ENCODE measurements around the gene LDB3. TPM values are rescaled to one million over a fixed set of nuclear protein-coding genes. Genes with fewer than 3 reads are reported as not detected.

The LDB3 gene
- total RNA-seq, 1 experiment from 2014 or later, result 1.1 TPM

DNA sequence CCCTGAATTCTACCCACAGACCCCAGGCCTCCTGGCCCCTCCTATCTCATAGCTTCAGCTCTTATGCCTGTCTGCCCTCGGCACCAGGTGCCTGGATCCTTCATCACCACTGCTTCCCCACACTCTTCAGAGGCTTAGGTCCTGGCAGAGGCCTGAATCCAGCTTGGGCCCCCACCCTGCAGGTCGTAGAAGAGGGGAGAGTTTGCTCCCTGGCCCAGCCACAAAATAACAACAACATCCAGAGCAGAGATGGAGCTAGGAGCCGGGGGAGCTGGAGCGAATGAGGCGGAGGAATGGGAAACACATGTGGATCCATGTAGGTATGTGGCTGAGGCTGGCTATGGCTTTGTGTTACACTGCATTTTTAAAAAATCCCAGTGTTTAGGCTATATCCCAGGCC, 21.8 kb upstream of the LDB3 start:
- no peaks in the 10 kb centered on the region for H3K36me3 ChIP-seq
- peaks cover 56% of the 10 kb centered on the region for H3K4me1 ChIP-seq (replicated peaks)
- no peaks in the 10 kb centered on the region for H3K9me3 ChIP-seq (replicated peaks)
- DNase-seq (ENCODE audit: low read depth in 1 of 2, low spot score in 2 of 2), result no peak
- H3K27ac ChIP-seq, result no peak overlapping the region
- no peak overlapping the region for H3K4me3 ChIP-seq
- H3K27me3 ChIP-seq (replicated peaks), result no peaks in the 10 kb centered on the region

DNA sequence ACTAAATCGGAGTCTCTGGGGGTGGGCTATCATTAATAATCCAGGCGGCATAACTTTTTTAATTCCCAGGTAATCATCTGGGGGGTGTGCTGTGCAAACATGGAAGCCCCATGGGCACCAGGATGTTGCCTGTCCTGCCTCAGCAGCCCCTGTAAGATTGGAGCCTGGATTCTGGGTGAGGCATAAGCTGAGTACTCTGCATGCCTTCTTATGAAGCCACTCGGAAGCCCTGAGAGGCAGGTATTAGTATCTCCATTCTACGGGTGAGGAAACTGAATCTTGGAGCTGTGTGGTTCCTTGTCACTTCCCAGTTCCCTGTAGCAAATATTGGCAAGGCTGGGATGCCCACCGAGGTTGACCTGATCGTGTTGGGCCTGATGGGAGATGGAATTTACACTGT, 21.4 kb upstream of the LDB3 start:
- Histone ChIP-seq H3K27me3 (replicated peaks) (no peaks in the 10 kb centered on the region), H3K4me1 (replicated peaks) (peaks cover 56% of the 10 kb centered on the region), H3K36me3 (no peaks in the 10 kb centered on the region), H3K27ac (no peak overlapping the region), H3K4me3 (no peak overlapping the region), H3K9me3 (replicated peaks) (no peaks in the 10 kb centered on the region)
- DNase-seq (ENCODE audit: low read depth in 1 of 2, low spot score in 2 of 2), result no peak

DNA sequence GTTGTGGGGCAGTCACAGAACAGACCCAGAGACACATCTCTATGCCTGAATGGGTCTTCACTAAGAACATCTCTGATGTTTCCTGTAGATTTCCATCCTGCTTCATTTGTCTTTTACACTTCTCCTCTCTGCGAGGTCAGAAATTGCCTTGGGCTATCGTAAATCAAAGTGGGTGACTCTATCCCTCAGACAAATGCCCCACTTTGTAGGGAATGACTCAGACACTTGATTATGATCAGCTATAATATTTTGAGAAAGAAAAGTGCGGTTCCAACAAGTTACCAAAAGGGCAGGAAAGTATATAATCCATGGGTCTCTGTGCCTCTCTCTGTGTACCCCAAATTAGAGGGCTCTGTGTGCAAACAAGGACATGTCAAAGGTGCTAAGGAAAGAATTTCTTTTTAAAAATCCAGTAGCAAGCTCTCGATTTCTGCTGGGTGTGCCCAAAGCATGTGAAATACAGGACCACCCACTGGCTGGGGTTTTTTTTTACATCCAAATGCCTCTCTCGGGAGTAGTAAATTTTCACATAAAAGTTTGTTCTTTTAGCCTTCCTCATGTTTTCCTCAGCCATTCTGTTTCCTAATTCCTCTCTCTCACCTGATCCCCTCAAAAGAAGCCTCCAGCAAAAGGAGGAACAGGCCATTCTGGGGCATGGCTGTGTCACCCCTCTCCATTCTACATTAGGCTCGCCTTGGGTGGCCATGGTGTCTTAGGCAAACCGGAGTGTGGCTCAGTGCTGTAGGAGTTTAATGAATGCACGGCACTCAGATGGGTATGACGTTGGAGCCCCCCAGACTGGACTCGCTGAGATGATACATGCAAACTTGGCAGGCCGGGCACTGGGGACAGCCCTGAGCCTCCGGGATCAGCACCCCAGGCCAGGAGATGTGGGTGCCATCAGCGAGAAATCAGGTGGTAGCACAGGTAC, 20.3 kb upstream of the LDB3 start:
- peaks cover 58% of the 10 kb centered on the region for H3K4me1 ChIP-seq (replicated peaks)
- no peaks in the 10 kb centered on the region for H3K9me3 ChIP-seq (replicated peaks)
- DNase-seq (ENCODE audit: low read depth in 1 of 2, low spot score in 2 of 2), result peak; percentile 63 to 93
- peak overlapping the region; percentile 68 for H3K27ac ChIP-seq
- H3K4me3 ChIP-seq, result no peak overlapping the region
- no peaks in the 10 kb centered on the region for H3K36me3 ChIP-seq
- no peaks in the 10 kb centered on the region for H3K27me3 ChIP-seq (replicated peaks)

DNA sequence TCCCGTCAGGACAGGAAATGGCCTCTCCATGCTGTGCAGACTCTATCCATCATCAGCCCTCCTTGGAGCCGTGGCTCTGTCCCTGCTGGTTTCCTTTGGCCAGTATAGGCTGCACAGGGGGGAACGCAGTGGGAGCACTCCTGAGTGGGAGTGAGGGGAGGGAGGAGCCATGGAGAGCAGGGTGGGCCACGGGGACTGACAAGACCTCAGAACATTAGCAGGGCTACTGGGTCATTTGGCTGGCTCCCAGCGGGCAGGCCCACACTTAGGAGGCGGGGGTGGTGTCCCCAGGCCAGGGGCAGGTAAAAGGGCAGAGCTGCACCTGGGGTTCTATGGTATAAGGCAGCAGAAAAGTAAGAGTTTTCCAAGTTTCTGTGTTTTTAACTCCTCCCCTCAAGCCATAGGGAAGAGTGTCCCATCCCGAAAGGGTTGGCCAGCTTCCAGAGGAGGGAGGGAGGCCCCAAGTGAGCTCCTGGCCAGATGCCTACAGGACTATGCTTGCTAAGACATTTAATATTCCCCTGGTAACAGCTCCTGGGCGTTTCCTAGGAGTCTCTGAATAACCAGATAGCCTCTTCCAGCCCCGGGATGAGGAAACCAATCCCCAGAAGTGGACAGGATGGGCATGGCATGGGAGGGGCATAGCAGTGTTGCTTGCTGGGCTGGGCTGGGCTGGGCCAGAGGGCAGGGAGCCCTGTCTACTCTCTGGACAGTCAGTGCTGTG, 19.4 kb upstream of the LDB3 start:
- H3K4me3 ChIP-seq, result no peak overlapping the region
- no peaks in the 10 kb centered on the region for H3K27me3 ChIP-seq (replicated peaks)
- H3K4me1 ChIP-seq (replicated peaks), result peaks cover 49% of the 10 kb centered on the region
- no peaks in the 10 kb centered on the region for H3K36me3 ChIP-seq
- peak overlapping the region; percentile 68 for H3K27ac ChIP-seq
- DNase-seq (ENCODE audit: low read depth in 1 of 2, low spot score in 2 of 2), result peak; percentile 59 to 76
- H3K9me3 ChIP-seq (replicated peaks), result no peaks in the 10 kb centered on the region

DNA sequence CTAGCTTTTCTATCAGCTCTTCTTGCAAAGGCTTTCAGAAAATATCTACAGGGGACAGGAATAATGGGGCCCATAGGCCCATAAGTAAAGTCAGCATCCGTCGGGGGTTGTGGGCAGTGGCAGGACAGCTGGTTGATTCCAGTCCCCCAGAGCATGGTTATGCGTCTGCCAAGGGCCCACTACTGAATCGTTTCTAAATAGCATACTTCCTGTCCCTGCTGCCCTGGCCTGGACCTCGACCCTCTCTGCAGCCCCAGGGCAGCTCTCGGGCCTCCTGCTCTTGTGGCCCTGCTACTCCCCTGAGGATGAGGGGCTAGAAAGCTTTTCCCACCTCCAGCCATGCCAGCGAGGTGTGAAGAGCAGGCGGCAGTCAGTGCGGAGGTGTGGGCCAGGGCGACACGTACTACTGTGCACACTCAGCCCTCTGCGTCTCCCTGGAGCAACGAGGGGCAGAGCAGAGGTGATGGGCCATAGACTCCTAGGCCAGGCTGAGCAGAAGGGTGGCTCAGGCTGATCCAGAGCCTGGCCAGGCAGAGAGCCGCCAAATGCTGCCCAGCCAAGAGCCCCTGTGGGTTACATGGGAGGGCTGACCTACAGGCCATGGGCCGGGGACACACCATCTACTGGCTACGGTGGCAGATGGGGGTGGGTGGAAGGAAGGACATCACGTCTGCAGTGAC, 18.7 kb upstream of the LDB3 start:
- DNase-seq (ENCODE audit: low read depth in 1 of 2, low spot score in 2 of 2), result no peak
- H3K27ac ChIP-seq, result no peak overlapping the region
- no peaks in the 10 kb centered on the region for H3K9me3 ChIP-seq (replicated peaks)
- H3K36me3 ChIP-seq, result no peaks in the 10 kb centered on the region
- no peak overlapping the region for H3K4me3 ChIP-seq
- peaks cover 48% of the 10 kb centered on the region for H3K4me1 ChIP-seq (replicated peaks)
- no peaks in the 10 kb centered on the region for H3K27me3 ChIP-seq (replicated peaks)

DNA sequence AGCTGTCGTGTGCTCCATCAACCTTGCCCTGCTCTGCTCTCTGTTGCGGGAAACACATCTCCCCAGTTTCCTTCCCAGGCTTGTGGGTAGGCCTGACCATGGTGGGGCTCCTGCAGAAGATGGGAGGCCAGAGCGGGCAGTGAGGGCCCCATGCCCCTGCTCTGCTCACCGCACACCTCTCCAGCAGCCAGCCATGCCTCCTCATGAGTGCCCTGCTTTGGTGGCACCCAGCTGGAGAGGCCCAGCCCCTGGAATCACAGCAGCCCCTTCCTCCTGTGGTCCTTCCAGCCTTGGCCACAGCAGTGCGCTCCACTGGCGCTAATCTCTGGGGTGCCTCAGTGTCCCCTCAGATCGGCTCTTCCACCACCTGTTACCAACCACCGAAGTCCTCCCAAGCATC, 18.2 kb upstream of the LDB3 start:
- Histone ChIP-seq H3K36me3 (no peaks in the 10 kb centered on the region), H3K27me3 (replicated peaks) (no peaks in the 10 kb centered on the region), H3K27ac (no peak overlapping the region), H3K4me1 (replicated peaks) (peaks cover 48% of the 10 kb centered on the region), H3K4me3 (no peak overlapping the region), H3K9me3 (replicated peaks) (no peaks in the 10 kb centered on the region)
- DNase-seq (ENCODE audit: low read depth in 1 of 2, low spot score in 2 of 2), result peak in 1 of 2 experiments; percentile 31

DNA sequence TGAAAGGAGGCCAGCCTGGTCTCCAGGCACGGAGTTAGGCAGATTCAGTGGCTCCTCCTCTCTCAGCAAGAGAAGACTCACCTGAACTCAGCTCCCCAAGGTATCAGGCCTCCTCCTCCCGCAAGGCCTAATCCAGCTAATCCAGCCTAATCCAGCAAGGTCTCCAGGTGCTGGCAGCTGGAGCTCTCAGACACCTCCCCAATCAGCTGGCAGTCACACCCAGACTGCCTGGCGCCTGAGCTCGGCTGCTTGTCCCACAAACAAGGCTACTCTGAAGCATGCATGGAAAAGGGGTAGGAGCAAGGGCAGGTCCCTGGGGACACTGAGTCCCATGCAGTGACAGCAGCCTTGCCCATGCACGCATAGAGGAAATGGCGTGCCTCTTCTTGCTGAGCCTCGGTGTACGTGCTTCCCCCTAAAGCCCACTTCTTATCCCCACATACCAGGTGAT, 17.3 kb upstream of the LDB3 start:
- peaks cover 48% of the 10 kb centered on the region for H3K4me1 ChIP-seq (replicated peaks)
- H3K27me3 ChIP-seq (replicated peaks), result no peaks in the 10 kb centered on the region
- H3K4me3 ChIP-seq, result no peak overlapping the region
- DNase-seq (ENCODE audit: low read depth in 1 of 2, low spot score in 2 of 2), result no peak
- H3K27ac ChIP-seq, result no peak overlapping the region
- H3K9me3 ChIP-seq (replicated peaks), result no peaks in the 10 kb centered on the region
- no peaks in the 10 kb centered on the region for H3K36me3 ChIP-seq

DNA sequence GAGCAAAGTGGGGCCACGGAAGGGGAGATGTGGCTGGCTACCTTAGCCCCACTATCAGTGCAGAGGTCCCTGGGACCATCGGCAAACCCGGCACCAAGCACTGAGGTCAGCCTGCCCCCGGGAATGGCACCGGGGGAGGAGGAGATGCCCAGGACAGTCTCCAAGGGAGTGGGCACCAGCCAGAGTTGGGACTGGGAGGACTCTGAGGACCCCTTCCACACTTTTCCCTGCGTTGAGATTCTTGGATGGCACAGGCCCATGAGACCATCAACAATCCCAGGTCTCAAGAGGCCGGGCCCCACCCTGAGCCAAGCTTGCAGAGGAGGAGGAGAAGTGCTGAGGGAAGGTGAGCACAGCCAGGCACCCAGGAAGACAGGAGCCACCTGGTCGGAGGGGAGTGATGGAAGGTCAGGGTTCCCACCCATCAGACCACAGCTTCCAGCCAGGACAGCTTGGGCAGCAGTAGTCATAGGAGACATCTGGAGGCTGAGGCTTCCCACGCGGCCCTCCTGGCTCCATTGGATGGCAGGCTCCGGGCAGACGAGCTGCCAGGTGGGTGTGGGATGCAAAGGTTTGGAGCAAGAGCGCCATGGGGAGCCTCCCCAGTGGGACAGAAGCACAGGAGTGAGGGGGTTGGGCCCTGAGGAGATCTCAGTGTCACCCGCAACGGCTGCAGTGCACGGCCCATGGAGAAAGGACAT, 16.5 kb upstream of the LDB3 start:
- H3K4me1 ChIP-seq (replicated peaks), result peaks cover 44% of the 10 kb centered on the region
- H3K27ac ChIP-seq, result no peak overlapping the region
- DNase-seq (ENCODE audit: low read depth in 1 of 2, low spot score in 2 of 2), result no peak
- H3K9me3 ChIP-seq (replicated peaks), result no peaks in the 10 kb centered on the region
- no peaks in the 10 kb centered on the region for H3K36me3 ChIP-seq
- no peak overlapping the region for H3K4me3 ChIP-seq
- no peaks in the 10 kb centered on the region for H3K27me3 ChIP-seq (replicated peaks)

DNA sequence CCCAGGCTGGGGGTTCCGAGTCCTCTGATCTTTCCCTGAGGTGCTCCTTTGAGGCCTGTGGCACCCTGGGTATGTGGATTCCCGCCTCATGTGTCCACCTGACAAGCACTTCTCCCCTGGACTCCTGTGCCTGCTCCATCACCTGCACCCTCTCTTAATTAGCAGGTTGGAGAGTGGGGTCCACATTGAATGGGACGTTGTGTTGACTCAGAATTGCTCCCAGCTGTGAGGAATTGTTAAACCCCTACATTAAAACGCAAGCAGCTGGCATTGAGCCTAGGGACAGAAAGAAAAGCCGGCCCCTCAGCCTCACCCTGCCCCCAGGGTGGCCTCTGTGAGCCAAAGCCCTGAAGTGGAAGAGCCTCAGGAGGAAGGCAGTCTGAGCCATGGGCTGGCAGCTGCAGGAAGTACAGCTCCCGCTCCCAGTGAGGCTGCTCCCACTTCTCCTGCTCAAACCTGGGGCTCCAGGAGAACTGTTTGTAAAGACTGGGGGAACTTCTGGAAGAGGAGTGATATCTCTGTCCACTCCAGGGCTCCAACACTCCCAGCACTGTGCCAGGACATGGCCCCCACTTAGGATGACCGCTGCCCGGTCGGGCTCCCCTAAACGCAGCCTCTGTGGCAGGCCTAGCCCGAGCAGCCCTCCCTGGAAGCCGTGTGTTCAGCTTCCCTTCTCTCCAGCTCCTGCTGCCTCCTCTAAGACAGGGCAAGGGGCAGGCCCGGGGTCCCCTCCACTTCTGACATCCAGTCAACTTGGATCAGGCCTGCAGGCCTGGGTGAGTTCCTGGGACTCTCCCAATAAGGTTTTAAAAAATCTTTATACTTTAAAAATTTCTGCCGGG, 15.7 kb upstream of the LDB3 start:
- no peak overlapping the region for H3K27ac ChIP-seq
- H3K4me3 ChIP-seq, result no peak overlapping the region
- H3K4me1 ChIP-seq (replicated peaks), result peaks cover 38% of the 10 kb centered on the region
- no peaks in the 10 kb centered on the region for H3K9me3 ChIP-seq (replicated peaks)
- H3K36me3 ChIP-seq, result no peaks in the 10 kb centered on the region
- DNase-seq (ENCODE audit: low read depth in 1 of 2, low spot score in 2 of 2), result peak in 1 of 2 experiments; percentile 44
- H3K27me3 ChIP-seq (replicated peaks), result no peaks in the 10 kb centered on the region

DNA sequence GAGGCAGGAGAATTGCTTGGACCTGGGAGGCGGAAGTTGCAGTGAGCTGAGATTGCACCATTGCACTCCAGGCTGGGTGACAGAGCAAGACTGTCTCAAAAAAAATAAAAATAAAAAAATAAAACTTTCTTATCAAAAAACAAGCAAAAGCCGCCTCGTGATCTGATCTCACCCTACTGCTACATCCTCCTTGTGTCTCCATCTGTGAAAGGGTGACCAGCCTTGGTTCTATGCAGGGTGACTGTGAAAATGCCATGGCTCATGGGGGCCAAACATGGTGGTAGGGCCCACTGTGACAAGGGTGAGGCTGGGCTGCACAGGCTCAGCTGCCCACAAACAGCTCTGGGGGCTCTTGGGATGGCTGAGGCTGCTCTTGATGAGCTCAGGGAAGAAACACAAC, 14.9 kb upstream of the LDB3 start:
- Histone ChIP-seq H3K27ac (no peak overlapping the region), H3K9me3 (replicated peaks) (no peaks in the 10 kb centered on the region), H3K4me3 (no peak overlapping the region), H3K36me3 (no peaks in the 10 kb centered on the region), H3K4me1 (replicated peaks) (peaks cover 31% of the 10 kb centered on the region), H3K27me3 (replicated peaks) (no peaks in the 10 kb centered on the region)
- DNase-seq (ENCODE audit: low read depth in 1 of 2, low spot score in 2 of 2), result no peak

DNA sequence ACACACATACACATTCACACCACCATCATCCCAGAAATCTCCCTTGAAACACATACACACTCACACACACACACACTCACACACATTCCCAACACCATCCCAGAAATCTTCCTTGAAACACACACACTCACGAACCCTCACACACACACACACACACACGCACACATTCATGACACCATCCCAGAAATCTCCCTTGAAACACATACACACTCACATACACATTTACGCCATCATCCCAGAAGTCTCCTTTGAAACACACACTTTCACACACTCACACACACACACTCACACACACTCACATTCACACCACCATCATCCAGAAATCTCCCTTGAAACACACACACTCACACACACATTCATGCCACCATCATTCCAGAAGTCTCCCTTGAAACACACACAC, 14.3 kb upstream of the LDB3 start:
- Histone ChIP-seq H3K27ac (no peak overlapping the region), H3K36me3 (no peaks in the 10 kb centered on the region), H3K9me3 (replicated peaks) (no peaks in the 10 kb centered on the region), H3K4me3 (no peak overlapping the region), H3K4me1 (replicated peaks) (peaks cover 24% of the 10 kb centered on the region), H3K27me3 (replicated peaks) (no peaks in the 10 kb centered on the region)
- DNase-seq (ENCODE audit: low read depth in 1 of 2, low spot score in 2 of 2), result no peak

DNA sequence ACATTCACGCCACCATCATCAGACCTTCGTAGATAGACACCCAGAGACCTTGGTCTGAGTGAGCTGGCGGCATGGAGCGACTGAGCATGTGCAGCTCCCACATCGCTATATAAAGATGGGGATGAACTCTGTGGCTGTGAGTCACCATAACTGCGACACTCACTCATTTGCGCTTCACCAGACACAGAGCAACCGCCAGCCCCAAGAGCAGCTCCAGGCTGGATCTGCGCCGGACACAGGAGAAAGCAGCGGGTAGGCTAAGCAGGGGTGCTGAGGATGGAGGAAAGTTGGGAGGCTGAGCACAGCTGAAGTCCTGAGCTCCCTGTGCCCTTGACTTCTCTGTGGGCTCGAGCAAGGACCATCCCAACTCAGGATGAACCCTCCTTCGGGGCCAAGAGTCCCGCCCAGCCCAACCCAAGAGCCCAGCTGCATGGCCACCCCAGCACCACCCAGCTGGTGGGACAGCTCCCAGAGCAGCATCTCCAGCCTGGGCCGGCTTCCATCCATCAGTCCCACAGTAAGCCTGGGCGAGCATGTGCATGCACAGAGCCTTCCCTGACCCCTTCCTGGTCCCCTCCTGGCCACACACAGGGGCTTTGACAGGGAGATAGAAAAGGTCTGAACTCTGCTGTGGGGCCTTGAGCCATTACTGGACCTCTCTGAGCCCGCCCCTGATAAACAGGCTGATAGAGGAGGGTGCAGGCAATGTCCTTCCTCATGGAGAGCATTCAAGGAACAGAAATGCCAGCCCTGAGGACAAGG, 13.7 kb upstream of the LDB3 start, which contains the start of gene OPN4:
Gene OPN4 (plus strand): TSS at position 137 of the 762 bp plus-strand sequence. CDS start 237 bp downstream, at position 374.
- Histone ChIP-seq H3K36me3 (no peaks in the 10 kb centered on the region), H3K4me3 (no peak within 1 kb of the TSS), H3K4me1 (replicated peaks) (peaks cover 18% of the 10 kb centered on the region), H3K9me3 (replicated peaks) (no peaks in the 10 kb centered on the region), H3K27me3 (replicated peaks) (no peaks in the 10 kb centered on the region), H3K27ac (no peak within 1 kb of the TSS)
- no peak for DNase-seq (ENCODE audit: low read depth in 1 of 2, low spot score in 2 of 2)

Measured in SJSA1 (cell line).